Transverse colon (tissue), 4 donors: ENCODE measurements around the gene KIF21A.

Experiments used
- EP300 ChIP-seq: sonication (generic); formaldehyde crosslinking; IDR thresholded peaks from one replicate; pipeline ENCODE4 v1.6.1; 2017; ENCODE audit warnings: antibody characterized with exemption, low read depth
- POLR2A ChIP-seq: fragments of 450-650 bp; IDR thresholded peaks from one replicate; pipeline ENCODE4 v1.6.1; 2016; ENCODE audit warnings: antibody characterized with exemption, mild to moderate bottlenecking, moderate library complexity
- POLR2AphosphoS5 ChIP-seq, 3 donors: sonication (generic); formaldehyde crosslinking; IDR thresholded peaks; one replicate each; pipeline ENCODE4 v1.6.1; 2016; ENCODE audit warnings: antibody characterized with exemption in 3 of 3
- TF ChIP-seq, protein P1 (sequence below), 5 experiments: fragments of 200-600 bp in 3 of 5; fragments of 450-650 bp in 2 of 5; sonication (generic) in 3 of 5; IDR thresholded peaks; 1 replicate in 2 of 5; 2 replicates in 3 of 5; pipeline ENCODE4 v1.5.1; 2016 to 2017; ENCODE audit warnings: antibody characterized with exemption in 5 of 5, inconsistent platforms in 3 of 5, mild to moderate bottlenecking in 2 of 5, moderate library complexity in 1 of 5

- TF ChIP-seq, protein P1, sequence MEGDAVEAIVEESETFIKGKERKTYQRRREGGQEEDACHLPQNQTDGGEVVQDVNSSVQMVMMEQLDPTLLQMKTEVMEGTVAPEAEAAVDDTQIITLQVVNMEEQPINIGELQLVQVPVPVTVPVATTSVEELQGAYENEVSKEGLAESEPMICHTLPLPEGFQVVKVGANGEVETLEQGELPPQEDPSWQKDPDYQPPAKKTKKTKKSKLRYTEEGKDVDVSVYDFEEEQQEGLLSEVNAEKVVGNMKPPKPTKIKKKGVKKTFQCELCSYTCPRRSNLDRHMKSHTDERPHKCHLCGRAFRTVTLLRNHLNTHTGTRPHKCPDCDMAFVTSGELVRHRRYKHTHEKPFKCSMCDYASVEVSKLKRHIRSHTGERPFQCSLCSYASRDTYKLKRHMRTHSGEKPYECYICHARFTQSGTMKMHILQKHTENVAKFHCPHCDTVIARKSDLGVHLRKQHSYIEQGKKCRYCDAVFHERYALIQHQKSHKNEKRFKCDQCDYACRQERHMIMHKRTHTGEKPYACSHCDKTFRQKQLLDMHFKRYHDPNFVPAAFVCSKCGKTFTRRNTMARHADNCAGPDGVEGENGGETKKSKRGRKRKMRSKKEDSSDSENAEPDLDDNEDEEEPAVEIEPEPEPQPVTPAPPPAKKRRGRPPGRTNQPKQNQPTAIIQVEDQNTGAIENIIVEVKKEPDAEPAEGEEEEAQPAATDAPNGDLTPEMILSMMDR (IDR thresholded peaks at IDR 0.05), result no peak
- TF ChIP-seq POLR2A (no peak), EP300 (no peak), POLR2AphosphoS5 (IDR thresholded peaks at IDR 0.05) (no peak)
These were observed 11.1 kb downstream of the KIF21A start for GRCh38 chr12:39431797-39432196.
